ENCODE results near the gene TNS3.

TNS3 gene

GRCh38 chr7:47614450-47614849 lies 32.5 kb upstream of the TNS3 start:
- H3K4ac ChIP-seq (ENCODE audit: low read depth in 1 of 2, low read length in 2 of 2), result peak overlapping the region; percentile 3 to 12
- H3K27ac ChIP-seq (ENCODE audit: low read length, poor library complexity, severe bottlenecking), result no peak overlapping the region
- H3K14ac ChIP-seq (ENCODE audit: low read length in 2 of 2), result peak overlapping the region in 1 of 2 experiments; percentile 49
- peak overlapping the region; percentile 36 for H2AK5ac ChIP-seq (ENCODE audit: low read length, severe bottlenecking)
- peak overlapping the region; percentile 90 for H4K91ac ChIP-seq (ENCODE audit: low read length)
- H3K9ac ChIP-seq (ENCODE audit: low read length), result no peak overlapping the region
- peak overlapping the region; percentile 86 to 96 for H2BK12ac ChIP-seq (ENCODE audit: low read length in 2 of 2)
- H2BK5ac ChIP-seq (ENCODE audit: low read depth, low read length, poor library complexity, severe bottlenecking), result no peak overlapping the region
- no peaks in the 10 kb centered on the region for H3K9me3 ChIP-seq (ENCODE audit: control insufficient read depth, low read length)
- no peak overlapping the region for H2BK120ac ChIP-seq (ENCODE audit: low read depth, low read length)
- no peak for DNase-seq
- H3K4me2 ChIP-seq (ENCODE audit: low read length, poor library complexity, severe bottlenecking), result no peak overlapping the region
- H3K79me1 ChIP-seq (replicated peaks; ENCODE audit: low read length, poor library complexity, severe bottlenecking), result no peaks in the 10 kb centered on the region
- H3K36me3 ChIP-seq (ENCODE audit: control insufficient read depth in 1 of 2, insufficient read depth in 2 of 2, low read depth in 1 of 2, low read length in 2 of 2), result no peaks in the 10 kb centered on the region
- H3K4me1 ChIP-seq (ENCODE audit: control insufficient read depth, insufficient read depth, low read depth, low read length), result peaks cover 7% of the 10 kb centered on the region
- no peak overlapping the region for H3K23ac ChIP-seq (ENCODE audit: low read length in 2 of 2)
- H2BK15ac ChIP-seq (ENCODE audit: low read depth, poor library complexity, severe bottlenecking), result peak overlapping the region; percentile 17
- no peak overlapping the region for H4K8ac ChIP-seq (ENCODE audit: low read length)
- H3K27me3 ChIP-seq (ENCODE audit: control insufficient read depth in 1 of 2, insufficient read depth in 1 of 2, low read length in 2 of 2), result peaks cover 0 to 42% of the 10 kb centered on the region in 2 experiments
- H3K18ac ChIP-seq (ENCODE audit: low read depth in 1 of 2, low read length in 2 of 2), result peak overlapping the region; percentile 76 to 94
- WGBS, result 80% methylated on average over 6 of the region's 6 CpGs
- no peak overlapping the region for H3K4me3 ChIP-seq (ENCODE audit: insufficient read depth in 1 of 2, low read depth in 1 of 2, low read length in 2 of 2)
- no peak overlapping the region for H2AFZ ChIP-seq (ENCODE audit: low read depth, low read length)

GRCh38 chr7:47611045-47611511 lies 29.2 kb upstream of the TNS3 start:
- peak overlapping the region; percentile 74 for H4K8ac ChIP-seq (ENCODE audit: low read length)
- peak overlapping the region; percentile 39 to 42 for H3K4ac ChIP-seq (ENCODE audit: low read depth in 1 of 2, low read length in 2 of 2)
- no peaks in the 10 kb centered on the region for H3K9me3 ChIP-seq (ENCODE audit: control insufficient read depth, low read length)
- H2AFZ ChIP-seq (ENCODE audit: low read depth, low read length), result no peak overlapping the region
- peak overlapping the region; percentile 90 to 98 for H2BK12ac ChIP-seq (ENCODE audit: low read length in 2 of 2)
- H3K27me3 ChIP-seq (ENCODE audit: control insufficient read depth in 1 of 2, insufficient read depth in 1 of 2, low read length in 2 of 2), result peaks cover 0 to 33% of the 10 kb centered on the region in 2 experiments
- 78% methylated on average over 10 of the region's 10 CpGs for WGBS
- H3K18ac ChIP-seq (ENCODE audit: low read depth in 1 of 2, low read length in 2 of 2), result peak overlapping the region; percentile 58 to 86
- peak overlapping the region; percentile 77 for H2BK120ac ChIP-seq (ENCODE audit: low read depth, low read length)
- peak overlapping the region; percentile 43 for H2AK5ac ChIP-seq (ENCODE audit: low read length, severe bottlenecking)
- H2BK5ac ChIP-seq (ENCODE audit: low read depth, low read length, poor library complexity, severe bottlenecking), result no peak overlapping the region
- H3K14ac ChIP-seq (ENCODE audit: low read length in 2 of 2), result peak overlapping the region in 1 of 2 experiments; percentile 19
- peak overlapping the region; percentile 30 for H3K27ac ChIP-seq (ENCODE audit: low read length, poor library complexity, severe bottlenecking)
- H3K4me1 ChIP-seq (ENCODE audit: control insufficient read depth, insufficient read depth, low read depth, low read length), result peaks cover 7% of the 10 kb centered on the region
- peak overlapping the region in 1 of 2 experiments; percentile 61 for H3K23ac ChIP-seq (ENCODE audit: low read length in 2 of 2)
- H3K36me3 ChIP-seq (ENCODE audit: control insufficient read depth in 1 of 2, insufficient read depth in 2 of 2, low read depth in 1 of 2, low read length in 2 of 2), result no peaks in the 10 kb centered on the region
- no peaks in the 10 kb centered on the region for H3K79me1 ChIP-seq (replicated peaks; ENCODE audit: low read length, poor library complexity, severe bottlenecking)
- peak overlapping the region; percentile 48 for H4K91ac ChIP-seq (ENCODE audit: low read length)
- H3K4me2 ChIP-seq (ENCODE audit: low read length, poor library complexity, severe bottlenecking), result no peak overlapping the region
- H3K4me3 ChIP-seq (ENCODE audit: insufficient read depth in 1 of 2, low read depth in 1 of 2, low read length in 2 of 2), result peak overlapping the region in 1 of 2 experiments; percentile 12
- peak overlapping the region; percentile 9 for H3K9ac ChIP-seq (ENCODE audit: low read length)
- H2BK15ac ChIP-seq (ENCODE audit: low read depth, poor library complexity, severe bottlenecking), result no peak overlapping the region
- DNase-seq, result no peak

- H2BK120ac ChIP-seq (ENCODE audit: low read depth, low read length), result peak overlapping the region; percentile 77
- peak overlapping the region; percentile 43 for H2AK5ac ChIP-seq (ENCODE audit: low read length, severe bottlenecking)
- H3K79me1 ChIP-seq (replicated peaks; ENCODE audit: low read length, poor library complexity, severe bottlenecking), result no peaks in the 10 kb centered on the region
- peak overlapping the region; percentile 97 to 98 for H2BK12ac ChIP-seq (ENCODE audit: low read length in 2 of 2)
- peak overlapping the region; percentile 36 for H3K27ac ChIP-seq (ENCODE audit: low read length, poor library complexity, severe bottlenecking)
- peak overlapping the region in 1 of 2 experiments; percentile 19 for H3K14ac ChIP-seq (ENCODE audit: low read length in 2 of 2)
- peak overlapping the region; percentile 86 for H4K8ac ChIP-seq (ENCODE audit: low read length)
- 22% methylated on average over 4 of the region's 4 CpGs for WGBS
- H2AFZ ChIP-seq (ENCODE audit: low read depth, low read length), result no peak overlapping the region
- peak overlapping the region; percentile 16 for H3K9ac ChIP-seq (ENCODE audit: low read length)
- no peaks in the 10 kb centered on the region for H3K9me3 ChIP-seq (ENCODE audit: control insufficient read depth, low read length)
- DNase-seq, result peak; percentile 95
- H3K4me1 ChIP-seq (ENCODE audit: control insufficient read depth, insufficient read depth, low read depth, low read length), result peaks cover 9% of the 10 kb centered on the region
- H4K91ac ChIP-seq (ENCODE audit: low read length), result peak overlapping the region; percentile 93
- no peak overlapping the region for H2BK5ac ChIP-seq (ENCODE audit: low read depth, low read length, poor library complexity, severe bottlenecking)
- H3K36me3 ChIP-seq (ENCODE audit: control insufficient read depth in 1 of 2, insufficient read depth in 2 of 2, low read depth in 1 of 2, low read length in 2 of 2), result no peaks in the 10 kb centered on the region
- no peak overlapping the region for H3K4me2 ChIP-seq (ENCODE audit: low read length, poor library complexity, severe bottlenecking)
- H3K4ac ChIP-seq (ENCODE audit: low read depth in 1 of 2, low read length in 2 of 2), result peak overlapping the region; percentile 75 to 99
- H3K4me3 ChIP-seq (ENCODE audit: insufficient read depth in 1 of 2, low read depth in 1 of 2, low read length in 2 of 2), result peak overlapping the region in 1 of 2 experiments; percentile 15
- peak overlapping the region in 1 of 2 experiments; percentile 61 for H3K23ac ChIP-seq (ENCODE audit: low read length in 2 of 2)
- no peak overlapping the region for H2BK15ac ChIP-seq (ENCODE audit: low read depth, poor library complexity, severe bottlenecking)
- peaks cover 0 to 28% of the 10 kb centered on the region in 2 experiments for H3K27me3 ChIP-seq (ENCODE audit: control insufficient read depth in 1 of 2, insufficient read depth in 1 of 2, low read length in 2 of 2)
- H3K18ac ChIP-seq (ENCODE audit: low read depth in 1 of 2, low read length in 2 of 2), result peak overlapping the region; percentile 71 to 98
Measured at GRCh38 chr7:47610506-47611044, 28.7 kb upstream of the TNS3 start.

GRCh38 chr7:47609803-47610452 lies 28.0 kb upstream of the TNS3 start:
- 83% methylated on average over 15 of the region's 16 CpGs for WGBS
- peak overlapping the region; percentile 75 to 99 for H3K4ac ChIP-seq (ENCODE audit: low read depth in 1 of 2, low read length in 2 of 2)

More at GRCh38 chr7:47609803-47610452, 28.0 kb upstream of the TNS3 start:
- Histone ChIP-seq H3K18ac (ENCODE audit: low read depth in 1 of 2, low read length in 2 of 2) (peak overlapping the region; percentile 71 to 98), H4K8ac (ENCODE audit: low read length) (peak overlapping the region; percentile 86), H3K4me3 (ENCODE audit: insufficient read depth in 1 of 2, low read depth in 1 of 2, low read length in 2 of 2) (peak overlapping the region in 1 of 2 experiments; percentile 15), H3K23ac (ENCODE audit: low read length in 2 of 2) (no peak overlapping the region), H3K27me3 (ENCODE audit: control insufficient read depth in 1 of 2, insufficient read depth in 1 of 2, low read length in 2 of 2) (peaks cover 0 to 26% of the 10 kb centered on the region in 2 experiments), H2BK120ac (ENCODE audit: low read depth, low read length) (peak overlapping the region; percentile 73), H3K4me1 (ENCODE audit: control insufficient read depth, insufficient read depth, low read depth, low read length) (peaks cover 12% of the 10 kb centered on the region), H3K36me3 (ENCODE audit: control insufficient read depth in 1 of 2, insufficient read depth in 2 of 2, low read depth in 1 of 2, low read length in 2 of 2) (no peaks in the 10 kb centered on the region), H4K91ac (ENCODE audit: low read length) (peak overlapping the region; percentile 93), H3K4me2 (ENCODE audit: low read length, poor library complexity, severe bottlenecking) (no peak overlapping the region), H2BK5ac (ENCODE audit: low read depth, low read length, poor library complexity, severe bottlenecking) (no peak overlapping the region), H3K9me3 (ENCODE audit: control insufficient read depth, low read length) (no peaks in the 10 kb centered on the region), H2BK15ac (ENCODE audit: low read depth, poor library complexity, severe bottlenecking) (no peak overlapping the region), H2BK12ac (ENCODE audit: low read length in 2 of 2) (peak overlapping the region; percentile 93 to 97), H2AK5ac (ENCODE audit: low read length, severe bottlenecking) (peak overlapping the region; percentile 41), H3K9ac (ENCODE audit: low read length) (peak overlapping the region; percentile 16), H3K14ac (ENCODE audit: low read length in 2 of 2) (peak overlapping the region in 1 of 2 experiments; percentile 79), H3K79me1 (replicated peaks; ENCODE audit: low read length, poor library complexity, severe bottlenecking) (no peaks in the 10 kb centered on the region), H2AFZ (ENCODE audit: low read depth, low read length) (no peak overlapping the region), H3K27ac (ENCODE audit: low read length, poor library complexity, severe bottlenecking) (peak overlapping the region; percentile 36)
- DNase-seq, result peak; percentile 84

Measured in mesenchymal stem cell (in vitro differentiated cells and primary cell).